Measurements from ENCODE around the gene COL12A1.

The COL12A1 gene

DNA sequence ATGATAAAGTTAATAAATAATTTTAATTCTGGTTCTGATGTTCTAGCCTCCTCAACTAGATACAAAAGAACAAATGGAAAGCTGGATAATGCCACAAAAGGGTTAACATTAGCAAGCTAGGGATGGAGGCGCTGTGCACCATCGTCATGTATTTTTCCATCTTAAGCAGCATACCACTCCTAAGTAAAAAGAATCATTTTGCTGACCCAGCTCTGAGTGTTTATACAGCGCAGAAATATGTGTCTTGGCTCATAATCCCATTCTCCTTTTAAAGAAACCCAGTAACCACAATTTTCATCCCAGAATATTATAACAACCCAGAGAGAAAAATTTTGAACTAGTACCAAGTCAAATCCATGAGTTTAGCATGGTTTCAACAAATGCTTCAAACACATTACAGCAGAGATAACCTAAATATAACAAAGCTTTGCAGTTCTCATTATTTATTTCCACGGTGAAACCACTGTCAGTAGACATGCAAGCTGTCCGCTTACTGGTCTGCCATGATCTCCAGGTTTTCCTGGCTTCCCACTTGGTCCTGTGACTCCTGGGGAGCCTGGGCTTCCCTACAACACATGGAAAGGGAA lies 111.1 kb downstream of the COL12A1 start:
- DNase-seq, result no peak

- no peak for DNase-seq
Observed at GRCh38 chr6:75091467-75092190, 114.2 kb downstream of the COL12A1 start.

GRCh38 chr6:75090576-75090975 lies 115.3 kb downstream of the COL12A1 start:
- no peak for DNase-seq

GRCh38 chr6:75089921-75090320 lies 115.9 kb downstream of the COL12A1 start:
- no peak for DNase-seq

DNA sequence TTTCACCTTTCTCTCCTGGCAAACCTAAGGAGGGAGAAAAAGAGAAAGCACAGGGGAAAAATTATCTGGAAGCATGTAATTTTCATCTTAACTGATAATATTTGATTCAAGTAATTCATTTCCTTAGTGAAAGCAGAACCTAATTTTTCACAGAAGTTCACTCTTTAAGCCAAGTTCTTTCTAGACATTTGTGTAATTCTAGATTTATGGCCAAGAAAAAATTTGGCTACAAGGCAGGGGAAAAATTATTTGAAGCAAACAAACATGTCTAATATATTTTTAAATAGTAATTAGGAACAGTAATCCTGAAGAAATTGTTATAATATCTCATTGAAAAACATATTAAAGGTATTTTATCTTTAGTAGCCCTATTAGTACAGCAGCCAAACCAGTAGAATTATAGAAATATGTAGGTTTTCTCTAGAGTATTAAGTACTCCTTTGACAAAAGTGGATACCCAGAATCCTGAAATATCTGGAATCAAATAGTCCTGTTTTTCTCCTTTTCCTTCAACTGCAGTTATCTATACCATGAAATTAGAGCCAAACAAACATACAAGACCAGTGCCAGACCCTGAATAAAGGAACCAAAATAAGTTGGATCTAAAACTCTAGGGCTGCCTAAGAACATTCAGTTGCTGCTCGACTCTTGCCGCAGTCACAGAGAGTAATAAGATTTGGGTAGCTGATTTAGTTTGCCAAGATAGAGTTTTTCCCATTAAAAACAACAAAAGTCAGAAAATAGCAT lies 116.5 kb downstream of the COL12A1 start:
- no peak for DNase-seq

GRCh38 chr6:75085931-75086635 lies 119.8 kb downstream of the COL12A1 start:
- no peak for DNase-seq

DNA sequence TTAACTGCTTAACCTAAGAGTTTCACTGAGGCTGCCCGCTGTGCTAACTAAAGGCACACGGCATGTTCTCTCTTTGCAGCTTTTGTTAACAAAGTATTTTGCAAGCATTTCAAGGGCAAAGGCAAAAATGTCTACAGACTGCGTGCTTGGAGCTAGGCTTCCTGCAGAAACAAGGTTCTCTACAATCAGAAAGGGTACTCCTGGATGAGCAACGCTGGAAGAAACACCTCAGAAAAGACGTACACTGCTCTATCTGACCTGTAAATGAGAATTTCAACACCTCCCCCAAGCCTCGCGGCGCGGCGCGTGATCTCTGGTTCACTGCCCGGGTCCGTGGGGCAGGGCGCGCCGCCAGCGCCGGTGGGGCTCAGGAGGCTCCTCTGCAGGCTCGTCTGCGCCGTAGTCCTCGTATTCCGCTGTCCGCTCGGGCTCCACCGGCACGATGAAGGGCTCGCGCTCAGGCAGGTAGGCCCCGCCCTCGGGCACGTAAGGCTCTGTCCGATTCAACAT lies 120.9 kb downstream of the COL12A1 start:
- no peak for DNase-seq

- no peak for DNase-seq
Observed at GRCh38 chr6:75084018-75084417, 121.8 kb downstream of the COL12A1 start.

- DNase-seq, result no peak
Observed at GRCh38 chr6:75081921-75082320, 123.9 kb downstream of the COL12A1 start.

DNA sequence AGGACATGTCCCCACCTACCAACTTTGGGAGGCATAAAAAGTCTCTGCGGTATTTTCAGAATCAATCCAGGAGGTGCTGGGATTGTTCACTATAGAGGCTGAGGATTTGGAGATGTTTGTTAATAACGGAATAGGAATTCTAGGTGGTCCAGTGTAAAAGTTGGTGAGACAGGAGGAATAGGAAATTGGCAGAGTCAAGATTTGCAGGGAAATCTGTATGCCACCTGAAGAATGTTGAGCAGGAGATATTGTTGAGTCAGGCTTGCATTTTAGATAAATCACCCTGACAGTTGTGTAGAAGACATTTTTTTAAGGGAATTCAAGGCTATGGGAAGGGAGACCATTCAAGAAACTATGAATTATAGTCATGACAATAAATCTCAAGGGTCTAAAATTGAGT lies 124.8 kb downstream of the COL12A1 start:
- no peak for DNase-seq

DNA sequence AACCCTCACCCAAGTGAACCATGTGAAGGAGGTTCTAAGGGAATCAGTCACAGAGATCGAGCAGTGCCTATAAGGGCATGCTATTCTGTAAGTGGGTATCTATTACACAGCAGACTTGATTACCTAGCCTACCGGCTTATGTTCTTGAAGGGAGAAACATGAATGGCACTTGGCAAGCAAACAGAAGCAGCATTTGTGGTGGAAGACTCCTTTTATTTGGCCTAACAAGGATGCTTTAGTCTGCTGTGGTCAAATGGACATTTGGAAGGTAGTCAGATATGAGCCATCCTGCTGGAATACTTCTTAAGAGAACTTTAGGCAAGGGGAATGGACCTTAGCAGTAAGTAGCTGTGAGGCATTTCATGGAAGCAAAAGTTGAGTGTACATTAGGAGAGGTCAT lies 126.3 kb downstream of the COL12A1 start:
- no peak for DNase-seq

- no peak for DNase-seq
Observed at GRCh38 chr6:75077701-75078100, 128.2 kb downstream of the COL12A1 start.

GRCh38 chr6:75076009-75076408 lies 129.8 kb downstream of the COL12A1 start:
- DNase-seq, result no peak

DNA sequence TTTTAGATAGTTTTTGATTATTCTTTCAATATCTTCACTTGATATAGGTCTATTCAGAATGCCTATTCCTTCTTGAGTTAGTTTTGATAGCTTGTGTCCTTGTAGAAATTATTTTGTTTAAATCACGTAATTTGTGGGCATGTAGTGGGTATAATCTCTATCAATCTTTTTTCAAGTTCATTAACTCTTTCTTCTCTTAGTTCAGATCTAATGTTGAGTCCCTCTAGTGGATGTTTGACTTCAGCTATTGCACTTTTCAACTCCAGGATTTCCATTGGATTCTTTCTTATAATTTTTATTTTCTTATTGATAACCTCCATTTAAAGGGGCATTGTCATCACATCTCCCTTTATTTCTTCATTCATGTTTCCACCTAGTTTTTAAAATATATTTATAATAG lies 135.6 kb downstream of the COL12A1 start:
- DNase-seq, result no peak

DNA sequence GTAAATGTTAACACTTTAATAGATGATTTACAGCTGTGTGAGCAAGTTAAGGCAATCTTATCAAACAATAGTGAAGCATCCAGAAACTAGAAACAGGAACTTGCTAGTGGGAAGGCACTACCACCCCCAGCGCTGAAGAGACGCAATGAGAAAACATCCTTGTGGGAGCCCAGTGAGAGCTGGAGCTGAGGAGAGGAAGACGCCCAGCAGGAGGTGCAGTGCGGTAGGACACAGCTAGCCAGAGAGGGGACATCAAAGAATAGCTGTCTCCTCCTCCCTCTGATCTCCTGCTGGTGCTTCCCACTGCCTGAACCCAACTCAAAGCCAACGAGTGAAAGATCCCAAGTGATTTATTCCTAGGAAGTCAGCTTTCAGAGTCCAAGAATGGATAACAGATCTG lies 140.3 kb downstream of the COL12A1 start:
- DNase-seq, result no peak

- no peak for DNase-seq
Observed at GRCh38 chr6:75052491-75052890, 153.4 kb downstream of the COL12A1 start.

DNA sequence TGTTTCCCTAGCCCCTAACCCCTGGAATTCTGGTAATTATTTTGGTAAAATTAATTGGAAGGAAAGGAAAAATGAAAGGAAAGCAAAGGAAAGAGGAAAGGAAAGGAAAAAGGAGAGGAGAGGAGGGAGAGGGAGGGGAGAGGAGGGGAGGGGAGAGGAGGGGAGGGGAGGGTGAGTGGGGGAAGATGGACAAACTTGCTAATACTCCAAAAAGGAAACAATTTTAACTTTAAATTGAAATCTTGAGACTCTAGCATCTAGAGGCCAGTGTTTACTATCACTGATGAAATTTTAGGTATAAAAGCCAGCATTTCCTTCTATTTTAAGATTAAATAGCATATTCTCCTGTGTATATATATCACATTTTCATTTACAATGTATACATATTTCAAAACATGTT lies 156.5 kb downstream of the COL12A1 start:
- DNase-seq, result no peak

GRCh38 chr6:75044846-75045245 lies 161.0 kb downstream of the COL12A1 start:
- no peak for DNase-seq

- no peak for DNase-seq
Observed at GRCh38 chr6:75041381-75041780, 164.5 kb downstream of the COL12A1 start.

All from effector CD8-positive, alpha-beta T cell (primary cell).